ENCODE measurements around the gene C17orf107.

DNA sequence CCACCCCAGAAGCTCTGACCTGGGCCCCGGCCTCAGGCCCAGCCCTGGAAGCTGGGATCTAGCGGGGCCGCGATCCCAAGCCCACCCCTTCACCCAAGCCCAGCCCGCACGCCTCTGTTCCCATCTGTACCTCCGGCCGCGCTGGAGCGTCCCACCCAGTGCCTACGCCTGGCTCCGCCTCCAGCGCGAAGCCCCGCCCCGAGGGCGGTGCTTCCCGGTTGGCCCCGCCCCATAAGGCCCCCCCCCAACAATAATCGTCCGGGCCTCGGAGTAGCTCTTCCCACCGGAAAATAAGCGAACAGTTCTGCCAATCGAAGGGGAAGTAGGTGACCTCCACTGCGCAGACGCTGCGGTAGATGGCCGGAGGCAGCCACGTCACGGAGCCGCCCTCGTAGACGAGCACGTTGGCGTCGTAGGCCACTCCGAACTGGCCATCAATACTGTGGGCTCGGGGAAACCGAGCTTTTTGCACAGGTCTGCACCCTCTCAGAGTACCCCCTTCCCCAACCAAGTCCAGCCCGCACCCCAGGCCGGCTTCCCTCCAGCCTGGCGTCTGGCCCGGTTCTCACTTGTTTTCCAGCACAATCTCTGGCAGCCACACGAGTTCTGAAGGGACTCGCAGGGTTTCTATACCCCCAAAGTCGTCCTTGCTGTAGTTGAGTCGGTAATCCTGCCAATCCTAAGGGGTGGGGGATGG, 2.5 kb downstream of the C17orf107 start:
- TF ChIP-seq, protein P1, sequence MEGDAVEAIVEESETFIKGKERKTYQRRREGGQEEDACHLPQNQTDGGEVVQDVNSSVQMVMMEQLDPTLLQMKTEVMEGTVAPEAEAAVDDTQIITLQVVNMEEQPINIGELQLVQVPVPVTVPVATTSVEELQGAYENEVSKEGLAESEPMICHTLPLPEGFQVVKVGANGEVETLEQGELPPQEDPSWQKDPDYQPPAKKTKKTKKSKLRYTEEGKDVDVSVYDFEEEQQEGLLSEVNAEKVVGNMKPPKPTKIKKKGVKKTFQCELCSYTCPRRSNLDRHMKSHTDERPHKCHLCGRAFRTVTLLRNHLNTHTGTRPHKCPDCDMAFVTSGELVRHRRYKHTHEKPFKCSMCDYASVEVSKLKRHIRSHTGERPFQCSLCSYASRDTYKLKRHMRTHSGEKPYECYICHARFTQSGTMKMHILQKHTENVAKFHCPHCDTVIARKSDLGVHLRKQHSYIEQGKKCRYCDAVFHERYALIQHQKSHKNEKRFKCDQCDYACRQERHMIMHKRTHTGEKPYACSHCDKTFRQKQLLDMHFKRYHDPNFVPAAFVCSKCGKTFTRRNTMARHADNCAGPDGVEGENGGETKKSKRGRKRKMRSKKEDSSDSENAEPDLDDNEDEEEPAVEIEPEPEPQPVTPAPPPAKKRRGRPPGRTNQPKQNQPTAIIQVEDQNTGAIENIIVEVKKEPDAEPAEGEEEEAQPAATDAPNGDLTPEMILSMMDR (IDR thresholded peaks at IDR 0.05), result no peak
- TF ChIP-seq TCF7L2 (IDR thresholded peaks at IDR 0.05; ENCODE audit: low read depth, low read length), result no peak
- TF ChIP-seq, protein P2, sequence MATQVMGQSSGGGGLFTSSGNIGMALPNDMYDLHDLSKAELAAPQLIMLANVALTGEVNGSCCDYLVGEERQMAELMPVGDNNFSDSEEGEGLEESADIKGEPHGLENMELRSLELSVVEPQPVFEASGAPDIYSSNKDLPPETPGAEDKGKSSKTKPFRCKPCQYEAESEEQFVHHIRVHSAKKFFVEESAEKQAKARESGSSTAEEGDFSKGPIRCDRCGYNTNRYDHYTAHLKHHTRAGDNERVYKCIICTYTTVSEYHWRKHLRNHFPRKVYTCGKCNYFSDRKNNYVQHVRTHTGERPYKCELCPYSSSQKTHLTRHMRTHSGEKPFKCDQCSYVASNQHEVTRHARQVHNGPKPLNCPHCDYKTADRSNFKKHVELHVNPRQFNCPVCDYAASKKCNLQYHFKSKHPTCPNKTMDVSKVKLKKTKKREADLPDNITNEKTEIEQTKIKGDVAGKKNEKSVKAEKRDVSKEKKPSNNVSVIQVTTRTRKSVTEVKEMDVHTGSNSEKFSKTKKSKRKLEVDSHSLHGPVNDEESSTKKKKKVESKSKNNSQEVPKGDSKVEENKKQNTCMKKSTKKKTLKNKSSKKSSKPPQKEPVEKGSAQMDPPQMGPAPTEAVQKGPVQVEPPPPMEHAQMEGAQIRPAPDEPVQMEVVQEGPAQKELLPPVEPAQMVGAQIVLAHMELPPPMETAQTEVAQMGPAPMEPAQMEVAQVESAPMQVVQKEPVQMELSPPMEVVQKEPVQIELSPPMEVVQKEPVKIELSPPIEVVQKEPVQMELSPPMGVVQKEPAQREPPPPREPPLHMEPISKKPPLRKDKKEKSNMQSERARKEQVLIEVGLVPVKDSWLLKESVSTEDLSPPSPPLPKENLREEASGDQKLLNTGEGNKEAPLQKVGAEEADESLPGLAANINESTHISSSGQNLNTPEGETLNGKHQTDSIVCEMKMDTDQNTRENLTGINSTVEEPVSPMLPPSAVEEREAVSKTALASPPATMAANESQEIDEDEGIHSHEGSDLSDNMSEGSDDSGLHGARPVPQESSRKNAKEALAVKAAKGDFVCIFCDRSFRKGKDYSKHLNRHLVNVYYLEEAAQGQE (IDR thresholded peaks at IDR 0.05; ENCODE audit: insufficient read depth in 1 of 2, low read depth in 2 of 2, low read length in 1 of 2), result no peak
- no peak for TF ChIP-seq POLR2AphosphoS5 (IDR thresholded peaks at IDR 0.05; ENCODE audit: low read depth, low read length)
- TF ChIP-seq SIN3A (IDR thresholded peaks at IDR 0.05; ENCODE audit: borderline replicate concordance, insufficient read depth, low read depth, low read length), result no peak
